Measurements from ENCODE around the gene CLCNKA. TPM values are rescaled to one million over a fixed set of nuclear protein-coding genes. Genes with fewer than 3 reads are reported as not detected.

The CLCNKA gene
- total RNA-seq (2014; rRNA removed; shearing (Covaris generic)) (not detected in 2 replicates), total RNA-seq (2022) (not detected in 2 replicates), Bru-seq, nascent RNA (percentile 9 among the genes with signal in this experiment), BruChase-seq, experiment 1, labeled RNA remaining after a 6-hour chase (percentile 9 among the genes with signal in this experiment), BruChase-seq, experiment 2, labeled RNA remaining after a 2-hour chase (percentile 8 among the genes with signal in this experiment)
- long read RNA-seq: 0 reads

DNA sequence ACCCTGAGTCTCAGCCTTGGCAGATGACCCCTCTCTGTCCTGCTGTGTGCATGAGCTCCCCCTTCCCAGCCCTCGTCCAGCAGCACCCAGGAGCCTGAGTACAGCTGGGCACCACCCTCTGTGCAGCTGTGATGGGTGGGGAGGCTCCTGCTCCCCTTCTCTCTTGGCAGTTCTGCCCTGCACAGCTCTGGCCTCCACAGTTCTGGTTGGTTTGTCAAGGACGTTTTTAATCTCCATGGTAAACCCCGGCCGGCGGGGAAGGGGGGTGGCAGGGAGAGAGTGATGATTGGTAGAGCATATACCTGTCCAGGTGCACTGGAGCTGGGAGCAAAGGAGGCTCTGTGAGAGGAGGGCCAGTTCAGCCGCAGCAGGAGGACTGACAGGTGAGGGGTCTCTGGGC, at the start of gene CLCNKA:
CLCNKA (plus strand) TSS at position 356 of the 400 bp plus-strand sequence. CDS start 584 bp downstream, outside the sequence.
- Histone ChIP-seq H3K4me2 (ENCODE audit: low read length) (no peak within 1 kb of the TSS), H4K20me1 (ENCODE audit: insufficient read depth, low read length) (no peaks in the 10 kb centered on the region), H3K27ac (ENCODE audit: low read depth, low read length, poor library complexity, severe bottlenecking) (no peak within 1 kb of the TSS), H3K9me3 (ENCODE audit: low read length) (no peaks in the 10 kb centered on the region), H3K36me3 (ENCODE audit: insufficient read depth, low read length) (no peaks in the 10 kb centered on the region), H3K79me2 (ENCODE audit: insufficient read depth, low read depth, low read length) (no peaks in the 10 kb centered on the region), H3K9me2 (ENCODE audit: insufficient read depth, low read length) (no peaks in the 10 kb centered on the region), H2AFZ (ENCODE audit: low read length) (no peak within 1 kb of the TSS), H3K4me3 (ENCODE audit: low read depth, low read length, poor library complexity, severe bottlenecking) (no peak within 1 kb of the TSS), H3K4me1 (ENCODE audit: insufficient read depth, low read length, poor library complexity, severe bottlenecking) (no peaks in the 10 kb centered on the region)
- TF ChIP-seq EZH2phosphoT487 (IDR thresholded peaks at IDR 0.05; ENCODE audit: borderline replicate concordance, low read depth, low read length): no peak
- TF ChIP-seq, protein P1, sequence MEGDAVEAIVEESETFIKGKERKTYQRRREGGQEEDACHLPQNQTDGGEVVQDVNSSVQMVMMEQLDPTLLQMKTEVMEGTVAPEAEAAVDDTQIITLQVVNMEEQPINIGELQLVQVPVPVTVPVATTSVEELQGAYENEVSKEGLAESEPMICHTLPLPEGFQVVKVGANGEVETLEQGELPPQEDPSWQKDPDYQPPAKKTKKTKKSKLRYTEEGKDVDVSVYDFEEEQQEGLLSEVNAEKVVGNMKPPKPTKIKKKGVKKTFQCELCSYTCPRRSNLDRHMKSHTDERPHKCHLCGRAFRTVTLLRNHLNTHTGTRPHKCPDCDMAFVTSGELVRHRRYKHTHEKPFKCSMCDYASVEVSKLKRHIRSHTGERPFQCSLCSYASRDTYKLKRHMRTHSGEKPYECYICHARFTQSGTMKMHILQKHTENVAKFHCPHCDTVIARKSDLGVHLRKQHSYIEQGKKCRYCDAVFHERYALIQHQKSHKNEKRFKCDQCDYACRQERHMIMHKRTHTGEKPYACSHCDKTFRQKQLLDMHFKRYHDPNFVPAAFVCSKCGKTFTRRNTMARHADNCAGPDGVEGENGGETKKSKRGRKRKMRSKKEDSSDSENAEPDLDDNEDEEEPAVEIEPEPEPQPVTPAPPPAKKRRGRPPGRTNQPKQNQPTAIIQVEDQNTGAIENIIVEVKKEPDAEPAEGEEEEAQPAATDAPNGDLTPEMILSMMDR (conservative IDR thresholded peaks at IDR 0.05; ENCODE audit: low read length): no peak
- CTCF ChIA-PET (ENCODE audit: unreplicated experiment): no interaction called here
- POLR2A ChIA-PET: no interaction called here
- BruUV-seq (replicated peaks): no TSS peak
- no peak for DNase-seq (ENCODE audit: low spot score)
- intact Hi-C loops (cut with micrococcal nuclease; ENCODE audit: unreplicated experiment): loop anchor here (2.0 kb wide), 1 partner anchor 21 kb away; the partner anchor contains the start of gene CLCNKB

DNA sequence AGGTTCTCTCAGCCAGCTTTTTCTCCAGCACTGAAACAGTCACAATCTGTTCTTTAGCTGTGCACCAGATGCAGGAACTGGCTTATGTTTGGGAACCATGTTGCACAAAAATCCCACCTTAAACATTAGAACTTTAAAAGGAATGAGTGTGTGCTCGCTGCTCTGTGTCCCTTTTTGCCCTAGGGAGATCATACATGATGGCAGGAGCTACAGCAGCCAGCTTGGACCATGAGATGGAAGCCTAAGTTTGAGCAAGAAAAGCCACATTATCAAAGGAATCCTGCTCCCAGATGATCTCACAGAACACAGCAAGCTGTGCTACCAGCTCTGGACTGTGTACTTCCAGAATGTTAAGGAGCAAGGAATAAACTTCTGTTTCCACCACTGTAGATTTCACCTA, 49.4 kb upstream of the CLCNKA start:
- peaks cover 52% of the 10 kb centered on the region for H3K36me3 ChIP-seq (ENCODE audit: insufficient read depth, low read length)
- ChIA-PET POLR2A (no interaction called here), CTCF (ENCODE audit: unreplicated experiment) (no interaction called here)
- no peak overlapping the region for H3K4me2 ChIP-seq (ENCODE audit: low read length)
- BruUV-seq (replicated peaks): TSS peak; percentile 42
- H3K9me3 ChIP-seq (ENCODE audit: low read length): no peaks in the 10 kb centered on the region
- H3K9me2 ChIP-seq (ENCODE audit: insufficient read depth, low read length): no peaks in the 10 kb centered on the region
- peaks cover 33% of the 10 kb centered on the region; the same call in 1 of the 2 replicates for H3K79me2 ChIP-seq (ENCODE audit: insufficient read depth, low read depth, low read length)
- H2AFZ ChIP-seq (ENCODE audit: low read length): no peak overlapping the region
- H3K4me3 ChIP-seq (ENCODE audit: low read depth, low read length, poor library complexity, severe bottlenecking): no peak overlapping the region
- intact Hi-C loops (cut with micrococcal nuclease; ENCODE audit: unreplicated experiment): loop anchor here (10.0 kb wide), 1 partner anchor 382 kb away; the partner anchor contains the start of gene FBXO42
- TF ChIP-seq EZH2phosphoT487 (IDR thresholded peaks at IDR 0.05; ENCODE audit: borderline replicate concordance, low read depth, low read length): no peak
- TF ChIP-seq, protein P1 (conservative IDR thresholded peaks at IDR 0.05; ENCODE audit: low read length): no peak
- H4K20me1 ChIP-seq (ENCODE audit: insufficient read depth, low read length): no peaks in the 10 kb centered on the region
- peaks cover 31% of the 10 kb centered on the region for H3K4me1 ChIP-seq (ENCODE audit: insufficient read depth, low read length, poor library complexity, severe bottlenecking)
- no peak for DNase-seq (ENCODE audit: low spot score)
- no peak overlapping the region for H3K27ac ChIP-seq (ENCODE audit: low read depth, low read length, poor library complexity, severe bottlenecking)

DNA sequence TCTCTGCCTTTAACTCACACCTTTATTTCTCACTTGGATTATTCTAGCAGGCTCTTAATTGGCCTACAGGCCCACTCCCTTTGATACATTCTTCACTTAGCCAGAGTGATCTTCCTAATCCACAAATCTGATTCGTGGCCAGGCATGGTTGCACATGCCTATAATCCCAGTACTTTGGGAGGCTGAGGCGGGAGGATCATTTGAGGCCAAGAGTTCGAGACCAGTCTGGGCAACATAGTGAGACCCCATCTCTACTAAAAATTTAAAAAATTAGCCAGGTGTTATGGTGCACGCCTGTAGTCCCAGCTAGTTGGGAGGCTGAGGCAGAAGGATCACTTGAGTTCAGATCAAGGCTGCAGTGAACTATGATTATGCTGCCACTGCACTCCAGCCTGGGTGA, 48.1 kb upstream of the CLCNKA start:
- intact Hi-C loops (cut with micrococcal nuclease; ENCODE audit: unreplicated experiment): loop anchor here (2.0 to 10.0 kb wide), 2 partner anchors 25 to 381 kb away; partner anchors contain the start of gene FBXO42
- Histone ChIP-seq H3K9me2 (ENCODE audit: insufficient read depth, low read length) (no peaks in the 10 kb centered on the region), H3K79me2 (ENCODE audit: insufficient read depth, low read depth, low read length) (peaks cover 33% of the 10 kb centered on the region; the same call in 1 of the 2 replicates), H3K4me1 (ENCODE audit: insufficient read depth, low read length, poor library complexity, severe bottlenecking) (peaks cover 31% of the 10 kb centered on the region), H3K36me3 (ENCODE audit: insufficient read depth, low read length) (peaks cover 38% of the 10 kb centered on the region), H2AFZ (ENCODE audit: low read length) (no peak overlapping the region), H3K27ac (ENCODE audit: low read depth, low read length, poor library complexity, severe bottlenecking) (peak overlapping the region; percentile 83), H4K20me1 (ENCODE audit: insufficient read depth, low read length) (no peaks in the 10 kb centered on the region), H3K4me2 (ENCODE audit: low read length) (peak overlapping the region; percentile 94), H3K9me3 (ENCODE audit: low read length) (no peaks in the 10 kb centered on the region), H3K4me3 (ENCODE audit: low read depth, low read length, poor library complexity, severe bottlenecking) (peak overlapping the region; percentile 78)
- BruUV-seq (replicated peaks): no TSS peak
- CTCF ChIA-PET (ENCODE audit: unreplicated experiment): no interaction called here
- TF ChIP-seq EZH2phosphoT487 (IDR thresholded peaks at IDR 0.05; ENCODE audit: borderline replicate concordance, low read depth, low read length): no peak
- TF ChIP-seq, protein P1 (conservative IDR thresholded peaks at IDR 0.05; ENCODE audit: low read length): no peak
- DNase-seq (ENCODE audit: low spot score): no peak
- POLR2A ChIA-PET: interaction anchor here (0.7 kb wide), 1 partner anchor 10 kb away, joined by 3 read pairs; no protein-coding TSS in a partner anchor
